GM23248 (cell line): Measurements from ENCODE around the gene DMAP1. TPM values are rescaled to one million over a fixed set of nuclear protein-coding genes. Genes with fewer than 3 reads are reported as not detected.

Experiments used
- DNase-seq: peaks from one replicate; pipeline ENCODE4 v3.0.0-alpha.2; 2015
- H2AFZ ChIP-seq: fragments of 200-600 bp; sonication (generic); 2 replicates; pipeline ENCODE4 v1.6.1; 2016; ENCODE audit warnings: antibody characterized with exemption
- H3F3A ChIP-seq: fragments of 200-600 bp; sonication (generic); 2 replicates; pipeline ENCODE4 v1.6.1; 2016; ENCODE audit warnings: mild to moderate bottlenecking, antibody characterized with exemption, mixed run types; ENCODE audit not compliant: insufficient read depth
- H3K27ac ChIP-seq: fragments of 200-600 bp; sonication (generic); 2 replicates; pipeline ENCODE4 v1.5.1; 2016; ENCODE audit warnings: mild to moderate bottlenecking
- H3K27me3 ChIP-seq: fragments of 200-600 bp; sonication (generic); replicated peaks from 2 replicates; pipeline ENCODE4 v1.6.1; 2016; ENCODE audit warnings: mild to moderate bottlenecking; ENCODE audit not compliant: insufficient read depth
- H3K36me3 ChIP-seq: fragments of 200-600 bp; sonication (generic); 2 replicates; pipeline ENCODE4 v1.6.1; 2016; ENCODE audit warnings: low read depth, mild to moderate bottlenecking
- H3K4me1 ChIP-seq: fragments of 200-600 bp; sonication (generic); 2 replicates; pipeline ENCODE4 v1.6.1; 2016; ENCODE audit warnings: mild to moderate bottlenecking; ENCODE audit not compliant: insufficient read depth
- H3K4me2 ChIP-seq: fragments of 200-600 bp; sonication (generic); one replicate; pipeline ENCODE4 v1.6.1; 2016; ENCODE audit warnings: mild to moderate bottlenecking; ENCODE audit not compliant: unreplicated experiment
- H3K4me3 ChIP-seq: fragments of 200-600 bp; sonication (generic); 2 replicates; pipeline ENCODE4 v1.5.1; 2016; ENCODE audit warnings: mild to moderate bottlenecking
- H3K79me2 ChIP-seq: fragments of 200-600 bp; sonication (generic); 2 replicates; pipeline ENCODE4 v1.6.1; 2016; ENCODE audit warnings: mild to moderate bottlenecking; ENCODE audit not compliant: insufficient read depth
- H3K9ac ChIP-seq: fragments of 200-600 bp; sonication (generic); 2 replicates; pipeline ENCODE4 v1.6.1; 2016; ENCODE audit warnings: mild to moderate bottlenecking
- H3K9me2 ChIP-seq: fragments of 200-600 bp; sonication (generic); 2 replicates; pipeline ENCODE4 v1.6.1; 2016; ENCODE audit warnings: mixed run types, mild to moderate bottlenecking, moderate library complexity; ENCODE audit not compliant: insufficient read depth
- H3K9me3 ChIP-seq: fragments of 200-600 bp; sonication (generic); one replicate; pipeline ENCODE4 v1.6.1; 2017; ENCODE audit warnings: low read depth
- H4K20me1 ChIP-seq: fragments of 200-600 bp; sonication (generic); 2 replicates; pipeline ENCODE4 v1.6.0; 2016; ENCODE audit not compliant: insufficient read depth
- EZH2 ChIP-seq: fragments of 200-600 bp; sonication (generic); IDR thresholded peaks from 2 replicates; pipeline ENCODE4 v1.6.1; 2018; ENCODE audit warnings: antibody characterized with exemption, mild to moderate bottlenecking; ENCODE audit not compliant: insufficient read depth, poor library complexity, severe bottlenecking
- EZH2phosphoT487 ChIP-seq: fragments of 200-600 bp; sonication (generic); IDR thresholded peaks from 2 replicates; pipeline ENCODE4 v1.6.1; 2018; ENCODE audit warnings: antibody characterized with exemption, moderate library complexity, mild to moderate bottlenecking, low read depth; ENCODE audit not compliant: insufficient read depth
- WGBS, 2 experiments: methylation state at CpG; one replicate each; pipeline ENCODE4 v1.1.6; 2015 to 2017; ENCODE audit warnings: low lambda C conversion rate in 2 of 2, low coverage in 1 of 2; ENCODE audit errors: missing lambda C conversion rate in 2 of 2; 5-methylcytosine and 5-hydroxymethylcytosine counted together
- in situ Hi-C: fragments of 300-500 bp; cut with MboI; formaldehyde crosslinking; loops from 2 replicates; pipeline ENCODE4 v1.15.0; 2020
- polyA plus RNA-seq: library from polyadenylated mRNA; unstranded; fragments of >200 nt; fragmentation: Nextera tagmentation; extraction: Ambion mirVana; gene quantifications from 2 replicates; pipeline ENCODE4 v1.2.1, GENCODE V29; 2016
- total RNA-seq: library from RNA; depleted of rRNA; stranded (reverse); fragments of >200 nt; shearing (Covaris generic); gene quantifications from 2 replicates; pipeline ENCODE4 v1.2.3, GENCODE V29; 2014

Gene DMAP1
- total and polyA plus RNA-seq, 2 experiments from 2014 or later: 16.0 to 32.7 TPM

GRCh38 chr1:44220001-44220751 lies 6.9 kb downstream of the DMAP1 start:
- Histone ChIP-seq H3K4me3 (no peak overlapping the region), H4K20me1 (no peaks in the 10 kb centered on the region), H3K79me2 (no peaks in the 10 kb centered on the region), H3K27me3 (no peaks in the 10 kb centered on the region), H3F3A (no peaks in the 10 kb centered on the region), H3K9me2 (no peaks in the 10 kb centered on the region), H3K9ac (peak overlapping the region; percentile 38), H3K4me2 (peak overlapping the region; percentile 31), H2AFZ (no peak overlapping the region), H3K36me3 (peaks cover 5% of the 10 kb centered on the region; the same call in 1 of the 2 replicates), H3K4me1 (0 out of 2 replicates have a peak, but pooled peaks cover 8% of the 10 kb centered on the region), H3K9me3 (no peaks in the 10 kb centered on the region), H3K27ac (peak overlapping the region; percentile 49)
- WGBS, 2 experiments: 65 to 67% methylated on average over 27 to 31 of the region's 31 CpGs
- TF ChIP-seq EZH2 (no peak), EZH2phosphoT487 (no peak)
- in situ Hi-C loops: loop anchor here (10.0 kb wide), 1 partner anchor 375 kb away; no protein-coding TSS in a partner anchor
- DNase-seq: peak; percentile 85

- DNase-seq: no peak
- H2AFZ ChIP-seq: no peak overlapping the region
- H3K9me3 ChIP-seq: no peaks in the 10 kb centered on the region
- H3K36me3 ChIP-seq: peaks cover 5% of the 10 kb centered on the region; the same call in 1 of the 2 replicates
- peak overlapping the region; percentile 31 for H3K4me2 ChIP-seq
- peak overlapping the region; percentile 38; the same call in 1 of the 2 replicates for H3K9ac ChIP-seq
- H3K27ac ChIP-seq: peak overlapping the region; percentile 30; the same call in 1 of the 2 replicates
- H3K4me1 ChIP-seq: 0 out of 2 replicates have a peak, but pooled peaks cover 8% of the 10 kb centered on the region
- no peaks in the 10 kb centered on the region for H3F3A ChIP-seq
- in situ Hi-C loops: loop anchor here (10.0 kb wide), 1 partner anchor 374 kb away; no protein-coding TSS in a partner anchor
- H4K20me1 ChIP-seq: no peaks in the 10 kb centered on the region
- H3K79me2 ChIP-seq: no peaks in the 10 kb centered on the region
- WGBS, 2 experiments: 84 to 86% methylated on average over 10 of the region's 10 CpGs
- TF ChIP-seq EZH2phosphoT487 (no peak), EZH2 (no peak)
- no peaks in the 10 kb centered on the region for H3K27me3 ChIP-seq
- H3K4me3 ChIP-seq: no peak overlapping the region
- H3K9me2 ChIP-seq: no peaks in the 10 kb centered on the region
These were observed 7.5 kb downstream of the DMAP1 start for GRCh38 chr1:44220755-44221154.

GRCh38 chr1:44221769-44222168 lies 8.5 kb downstream of the DMAP1 start:
- no peaks in the 10 kb centered on the region for H3K27me3 ChIP-seq
- no peak overlapping the region for H3K4me2 ChIP-seq
- 91 to 94% methylated on average over 23 of the region's 23 CpGs for WGBS, 2 experiments
- H2AFZ ChIP-seq: no peak overlapping the region
- H3K27ac ChIP-seq: no peak overlapping the region
- no peaks in the 10 kb centered on the region for H3K9me2 ChIP-seq
- peaks cover 5% of the 10 kb centered on the region; the same call in 1 of the 2 replicates for H3K36me3 ChIP-seq
- in situ Hi-C loops: loop anchor here (10.0 kb wide), 1 partner anchor 373 kb away; no protein-coding TSS in a partner anchor
- DNase-seq: no peak
- H3K9ac ChIP-seq: no peak overlapping the region
- TF ChIP-seq EZH2 (no peak), EZH2phosphoT487 (no peak)
- 0 out of 2 replicates have a peak, but pooled peaks cover 8% of the 10 kb centered on the region for H3K4me1 ChIP-seq
- no peaks in the 10 kb centered on the region for H3K79me2 ChIP-seq
- H3K9me3 ChIP-seq: no peaks in the 10 kb centered on the region
- no peaks in the 10 kb centered on the region for H4K20me1 ChIP-seq
- no peak overlapping the region for H3K4me3 ChIP-seq
- no peaks in the 10 kb centered on the region for H3F3A ChIP-seq

GRCh38 chr1:44222397-44223186 lies 9.3 kb downstream of the DMAP1 start:
- Histone ChIP-seq H4K20me1 (no peaks in the 10 kb centered on the region), H3K27ac (no peak overlapping the region), H3K4me1 (0 out of 2 replicates have a peak, but pooled peaks cover 8% of the 10 kb centered on the region), H3K9me3 (no peaks in the 10 kb centered on the region), H3K36me3 (peaks cover 5% of the 10 kb centered on the region; the same call in 1 of the 2 replicates), H3F3A (no peaks in the 10 kb centered on the region), H3K4me2 (no peak overlapping the region), H3K9ac (no peak overlapping the region), H3K4me3 (no peak overlapping the region), H3K27me3 (no peaks in the 10 kb centered on the region), H3K79me2 (no peaks in the 10 kb centered on the region), H2AFZ (no peak overlapping the region), H3K9me2 (no peaks in the 10 kb centered on the region)
- 90 to 92% methylated on average over 5 of the region's 5 CpGs for WGBS, 2 experiments
- DNase-seq: no peak
- in situ Hi-C loops: loop anchor here (10.0 kb wide), 1 partner anchor 372 kb away; no protein-coding TSS in a partner anchor
- TF ChIP-seq EZH2 (no peak), EZH2phosphoT487 (no peak)
